Gastrocnemius medialis (tissue), 4 donors: Measurements from ENCODE around the gene ILDR2. TPM values are rescaled to one million over a fixed set of nuclear protein-coding genes. Genes with fewer than 3 reads are reported as not detected.

Experiments
- ATAC-seq, 2 donors: fragments of 150-250 bp; one replicate each; pipeline ENCODE4 v1.9.1; 2016
- DNase-seq, 2 donors: peaks; one replicate each; pipeline ENCODE4 v3.0.0-alpha.2; 2019
- H3K27ac ChIP-seq, 4 donors: fragments of 200-600 bp; sonication (generic); 1 replicate in 1 of 4; 2 replicates in 3 of 4; pipeline ENCODE4 v1.5.1; 2016 to 2018; ENCODE audit warnings: mild to moderate bottlenecking in 2 of 4, moderate library complexity in 1 of 4
- H3K27me3 ChIP-seq, 3 donors: fragments of 200-600 bp; sonication (generic) in 2 of 3; 1 replicate in 1 of 3; 2 replicates in 2 of 3; pipeline versions ENCODE4 v1.5.1 to v1.6.0; 2016 to 2019; ENCODE audit warnings: mild to moderate bottlenecking in 1 of 3, moderate library complexity in 1 of 3
- H3K36me3 ChIP-seq, 2 donors: fragments of 200-600 bp; sonication (generic) in 1 of 2; one replicate each; pipeline ENCODE4 v1.5.1; 2017 to 2018
- H3K4me1 ChIP-seq, 2 donors: fragments of 200-600 bp; sonication (generic) in 1 of 2; one replicate each; pipeline ENCODE4 v1.5.1; 2016 to 2017; ENCODE audit warnings: mild to moderate bottlenecking in 2 of 2
- H3K4me3 ChIP-seq, 4 donors: fragments of 200-600 bp; sonication (generic) in 3 of 4; 1 replicate in 1 of 4; 2 replicates in 3 of 4; pipeline ENCODE4 v1.5.1; 2016 to 2019; ENCODE audit warnings: mild to moderate bottlenecking in 2 of 4
- H3K9me3 ChIP-seq, 3 donors: fragments of 200-600 bp; sonication (generic) in 2 of 3; 1 replicate in 1 of 3; 2 replicates in 2 of 3; pipeline ENCODE4 v1.5.1; 2016 to 2019
- POLR2A ChIP-seq, 2 donors: fragments of 450-650 bp; IDR thresholded peaks; one replicate each; pipeline ENCODE4 v1.6.1; 2017; ENCODE audit warnings: antibody characterized with exemption in 2 of 2, mild to moderate bottlenecking in 2 of 2, moderate library complexity in 2 of 2
- in situ Hi-C, 4 donors: fragments of 200-750 bp; cut with MboI; loops; one replicate each; pipeline versions ENCODE4 v1.15.0 to v1.8.0; 2017; ENCODE audit warnings: low sequenced_read_pairs in 4 of 4
- intact Hi-C: fragments of 100-400 bp; cut with DNase I; formaldehyde crosslinking; loops from one replicate; pipeline ENCODE4 v1.15.1; 2023; ENCODE audit warnings: low total_unique reads
- total RNA-seq, 4 donors: library from RNA; depleted of rRNA; stranded (reverse); fragments of >200 nt; gene quantifications; one replicate each; pipeline versions ENCODE4 v1.1.0 to v1.2.3, GENCODE V29; 2016
- TF ChIP-seq, protein P1 (sequence below), 5 experiments: fragments of 450-650 bp in 3 of 5; fragments of 200-600 bp in 2 of 5; sonication (generic) in 2 of 5; IDR thresholded peaks in 4 of 5; conservative IDR thresholded peaks in 1 of 5; 1 replicate in 4 of 5; 2 replicates in 1 of 5; pipeline ENCODE4 v1.5.1; 2016 to 2019; ENCODE audit warnings: antibody characterized with exemption in 5 of 5, mild to moderate bottlenecking in 3 of 5, moderate library complexity in 3 of 5

Gene ILDR2
- total RNA-seq, 4 donors from 2014 or later = 0.10 to 0.47 (median 0.25) TPM

DNA sequence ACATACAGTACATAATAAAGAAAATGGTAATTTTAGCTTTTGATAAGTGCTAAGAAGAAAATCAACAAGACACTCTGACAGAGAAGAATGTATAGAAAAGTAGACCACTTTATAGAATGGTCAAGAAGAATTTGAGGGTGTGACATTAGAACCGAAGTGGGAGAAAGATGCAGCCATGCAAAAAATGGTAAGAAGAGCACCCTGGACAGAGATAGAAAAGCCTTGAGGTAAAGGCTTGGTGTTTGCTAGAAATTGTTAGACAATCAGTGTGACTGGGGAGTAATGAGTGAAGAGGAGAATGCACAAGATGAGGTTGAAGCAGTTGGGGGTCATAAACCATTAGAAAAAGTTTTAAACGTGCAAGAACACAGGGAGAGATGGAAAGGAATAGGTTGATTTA, 37.2 kb upstream of the ILDR2 start:
- intact Hi-C loops = no loop called here
- Histone ChIP-seq H3K9me3 (no peaks in the 10 kb centered on the region), H3K4me3 (no peak overlapping the region), H3K27me3 (no peaks in the 10 kb centered on the region), H3K27ac (no peak overlapping the region), H3K4me1 (no peaks in the 10 kb centered on the region), H3K36me3 (no peaks in the 10 kb centered on the region)
- DNase-seq (no peak), ATAC-seq (no peak)
- in situ Hi-C loops = no loop called here
- no peak for TF ChIP-seq POLR2A (IDR thresholded peaks at IDR 0.05)
- TF ChIP-seq, protein P1, sequence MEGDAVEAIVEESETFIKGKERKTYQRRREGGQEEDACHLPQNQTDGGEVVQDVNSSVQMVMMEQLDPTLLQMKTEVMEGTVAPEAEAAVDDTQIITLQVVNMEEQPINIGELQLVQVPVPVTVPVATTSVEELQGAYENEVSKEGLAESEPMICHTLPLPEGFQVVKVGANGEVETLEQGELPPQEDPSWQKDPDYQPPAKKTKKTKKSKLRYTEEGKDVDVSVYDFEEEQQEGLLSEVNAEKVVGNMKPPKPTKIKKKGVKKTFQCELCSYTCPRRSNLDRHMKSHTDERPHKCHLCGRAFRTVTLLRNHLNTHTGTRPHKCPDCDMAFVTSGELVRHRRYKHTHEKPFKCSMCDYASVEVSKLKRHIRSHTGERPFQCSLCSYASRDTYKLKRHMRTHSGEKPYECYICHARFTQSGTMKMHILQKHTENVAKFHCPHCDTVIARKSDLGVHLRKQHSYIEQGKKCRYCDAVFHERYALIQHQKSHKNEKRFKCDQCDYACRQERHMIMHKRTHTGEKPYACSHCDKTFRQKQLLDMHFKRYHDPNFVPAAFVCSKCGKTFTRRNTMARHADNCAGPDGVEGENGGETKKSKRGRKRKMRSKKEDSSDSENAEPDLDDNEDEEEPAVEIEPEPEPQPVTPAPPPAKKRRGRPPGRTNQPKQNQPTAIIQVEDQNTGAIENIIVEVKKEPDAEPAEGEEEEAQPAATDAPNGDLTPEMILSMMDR (IDR thresholded peaks at IDR 0.05 in 4 of 5, conservative IDR thresholded peaks at IDR 0.05 in 1 of 5) = no peak

DNA sequence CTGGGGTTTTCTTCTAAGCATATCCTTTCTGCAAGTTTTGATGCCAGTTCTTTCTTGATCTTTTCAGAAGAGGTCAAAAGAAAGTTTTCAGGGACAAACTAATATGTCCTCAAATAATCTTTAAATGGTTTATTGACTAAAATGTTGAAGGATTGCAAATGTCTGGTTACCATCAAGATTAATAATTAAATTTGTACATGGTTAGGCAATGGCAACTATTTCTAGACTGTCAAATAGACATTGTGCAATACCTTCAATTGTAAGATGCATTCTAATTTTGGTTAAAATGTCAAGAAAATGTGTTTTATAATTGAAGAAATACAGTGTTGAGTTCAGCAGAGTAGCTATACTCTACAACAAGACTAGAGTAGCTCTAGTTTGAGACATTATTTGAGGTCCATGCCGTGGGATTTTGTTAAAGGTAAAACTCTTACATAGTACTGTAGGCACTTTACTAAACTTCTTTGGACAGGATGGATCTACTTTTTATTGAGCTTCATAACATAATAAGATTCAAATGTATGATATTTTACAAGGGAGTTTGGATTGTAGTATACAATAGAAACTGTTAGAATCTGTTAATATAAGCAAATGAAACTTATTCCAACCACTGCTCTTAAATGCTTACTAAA, 36.3 kb upstream of the ILDR2 start:
- in situ Hi-C loops = no loop called here
- H3K27me3 ChIP-seq = no peaks in the 10 kb centered on the region
- intact Hi-C loops = no loop called here
- no peak for ATAC-seq
- no peak overlapping the region for H3K27ac ChIP-seq
- no peak for DNase-seq
- no peaks in the 10 kb centered on the region for H3K36me3 ChIP-seq
- H3K4me3 ChIP-seq = no peak overlapping the region
- H3K4me1 ChIP-seq = no peaks in the 10 kb centered on the region
- H3K9me3 ChIP-seq = no peaks in the 10 kb centered on the region
- no peak for TF ChIP-seq POLR2A (IDR thresholded peaks at IDR 0.05)
- TF ChIP-seq, protein P1 (IDR thresholded peaks at IDR 0.05 in 4 of 5, conservative IDR thresholded peaks at IDR 0.05 in 1 of 5) = no peak

DNA sequence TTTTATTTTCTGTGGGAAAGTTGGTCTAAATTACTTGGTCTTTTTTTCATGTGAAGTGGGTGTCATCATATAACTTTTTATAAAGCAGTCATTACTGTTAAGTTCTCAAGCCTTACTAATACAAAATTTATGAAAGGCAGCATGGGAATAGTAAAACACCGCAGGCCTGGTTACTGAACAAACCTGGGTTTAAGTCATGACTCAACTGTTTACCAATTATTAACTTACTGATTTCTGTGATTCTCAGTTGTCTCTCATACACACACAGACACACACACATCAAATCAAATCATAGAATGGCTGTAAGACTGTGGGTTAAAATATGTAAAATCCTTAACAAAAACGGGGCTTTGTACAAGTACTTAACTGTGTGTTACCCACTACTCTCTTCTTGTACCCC, 28.4 kb upstream of the ILDR2 start:
- no peaks in the 10 kb centered on the region for H3K36me3 ChIP-seq
- in situ Hi-C loops = no loop called here
- H3K9me3 ChIP-seq = no peaks in the 10 kb centered on the region
- ATAC-seq (no peak), DNase-seq (no peak)
- no peak for TF ChIP-seq POLR2A (IDR thresholded peaks at IDR 0.05)
- TF ChIP-seq, protein P1 (IDR thresholded peaks at IDR 0.05 in 4 of 5, conservative IDR thresholded peaks at IDR 0.05 in 1 of 5) = no peak
- H3K27ac ChIP-seq = no peak overlapping the region
- no peaks in the 10 kb centered on the region for H3K4me1 ChIP-seq
- H3K4me3 ChIP-seq = no peak overlapping the region
- intact Hi-C loops = no loop called here
- H3K27me3 ChIP-seq = no peaks in the 10 kb centered on the region

DNA sequence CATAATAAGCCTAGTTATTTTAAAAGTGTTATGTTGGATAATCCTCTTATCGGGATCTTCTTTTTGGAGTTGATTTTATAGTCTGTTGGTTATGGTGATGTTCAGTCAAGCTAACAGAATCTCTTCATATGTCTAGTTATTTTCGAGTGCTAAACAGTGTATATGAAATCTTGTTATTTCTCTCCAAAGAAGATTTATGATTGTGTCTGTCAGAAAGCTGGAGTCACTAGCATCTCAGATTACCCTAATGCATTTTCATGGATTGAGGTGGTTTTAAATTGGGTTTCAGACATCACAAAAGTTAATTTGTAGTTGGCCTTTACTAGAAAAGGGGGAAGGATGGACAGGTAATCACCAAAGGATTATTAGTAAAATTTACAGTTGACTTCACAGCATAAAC, 27.0 kb upstream of the ILDR2 start:
- in situ Hi-C loops = no loop called here
- Histone ChIP-seq H3K9me3 (no peaks in the 10 kb centered on the region), H3K27me3 (no peaks in the 10 kb centered on the region), H3K4me3 (no peak overlapping the region), H3K27ac (no peak overlapping the region), H3K36me3 (no peaks in the 10 kb centered on the region), H3K4me1 (no peaks in the 10 kb centered on the region)
- no peak for TF ChIP-seq POLR2A (IDR thresholded peaks at IDR 0.05)
- TF ChIP-seq, protein P1 (IDR thresholded peaks at IDR 0.05 in 4 of 5, conservative IDR thresholded peaks at IDR 0.05 in 1 of 5) = no peak
- intact Hi-C loops = no loop called here
- DNase-seq (no peak), ATAC-seq (no peak)

DNA sequence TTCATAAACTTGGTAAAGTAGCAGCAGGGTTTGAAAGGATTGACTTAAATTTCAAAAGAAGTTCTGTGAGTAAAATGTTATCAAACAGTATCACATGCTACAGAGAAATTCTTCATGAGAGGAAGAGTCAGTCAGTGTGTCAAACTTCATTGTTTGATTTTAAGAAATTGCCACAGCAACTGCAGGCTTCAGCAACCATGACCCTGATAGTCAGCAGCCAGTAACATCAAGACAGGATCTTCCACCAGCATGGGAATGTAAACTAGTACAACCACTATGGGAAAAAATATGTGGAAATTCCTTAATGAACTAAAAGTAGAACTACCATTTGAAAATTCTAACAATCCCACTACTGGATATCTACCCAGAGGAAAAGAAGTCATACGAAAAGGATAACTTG, 25.2 kb upstream of the ILDR2 start:
- intact Hi-C loops = no loop called here
- in situ Hi-C loops = no loop called here
- ATAC-seq = no peak
- TF ChIP-seq POLR2A (IDR thresholded peaks at IDR 0.05) = no peak
- TF ChIP-seq, protein P1 (IDR thresholded peaks at IDR 0.05 in 4 of 5, conservative IDR thresholded peaks at IDR 0.05 in 1 of 5) = no peak
- no peaks in the 10 kb centered on the region for H3K27me3 ChIP-seq
- H3K27ac ChIP-seq = no peak overlapping the region
- no peaks in the 10 kb centered on the region for H3K9me3 ChIP-seq
- H3K36me3 ChIP-seq = no peaks in the 10 kb centered on the region
- DNase-seq = no peak
- H3K4me3 ChIP-seq = no peak overlapping the region
- no peaks in the 10 kb centered on the region for H3K4me1 ChIP-seq
